HG03354 (cell line): ENCODE data around the gene NDUFB10.
"Not testable (repeated sequence)": the region's sequence is repeated elsewhere in the genome, so short reads cannot be mapped to it uniquely, and the experiment has no call there.

Source experiments
- ATAC-seq: cut with Tn5 transposase; IDR thresholded peaks from one replicate; pipeline ENCODE4 v1.9.1; 2021; ENCODE audit warnings: mild to moderate bottlenecking; ENCODE audit not compliant: unreplicated experiment, poor library complexity, severe bottlenecking

Gene NDUFB10

GRCh38 chr16:1944612-1945199 is 14.6 kb upstream of the NDUFB10 start:
- no peak for ATAC-seq

DNA sequence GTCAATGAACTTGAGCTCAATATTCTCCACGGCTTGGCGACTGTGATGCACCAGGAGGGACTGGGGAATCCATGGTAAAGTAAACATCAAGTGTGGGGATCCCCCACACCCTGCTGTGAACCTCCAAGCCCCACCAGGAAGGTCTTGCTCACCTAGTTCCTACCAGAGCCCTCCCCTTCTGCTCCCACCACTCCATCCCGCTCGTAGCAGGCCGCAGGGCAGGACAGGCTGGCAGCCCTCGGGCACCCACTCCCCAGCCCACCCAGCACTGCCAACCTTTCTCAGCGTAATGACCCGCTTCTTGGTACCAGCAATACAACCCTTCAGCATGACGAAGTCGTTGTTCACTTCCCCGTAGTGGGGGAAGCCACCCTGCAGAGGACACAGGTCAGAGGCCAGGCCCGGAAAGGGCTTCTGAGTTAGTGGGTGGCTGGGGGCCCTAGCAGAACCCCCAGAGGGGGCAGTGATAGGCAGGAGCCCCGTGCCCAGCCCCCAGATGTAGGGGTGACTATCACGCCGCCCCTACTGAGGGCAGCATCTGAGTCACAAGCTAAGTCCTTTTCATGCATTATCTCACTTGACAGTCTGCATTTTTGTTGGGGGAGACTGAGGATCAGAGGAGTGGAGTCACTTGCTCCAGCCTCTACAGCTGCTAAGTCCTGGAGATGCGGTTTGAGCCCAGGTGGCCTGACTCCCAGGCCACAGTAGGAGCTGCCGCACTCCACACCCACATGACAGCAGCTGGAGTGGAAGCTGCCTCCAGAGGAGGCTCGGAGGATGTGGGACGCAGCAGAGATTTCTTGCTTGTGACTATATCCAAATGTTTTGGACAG is 13.6 kb upstream of the NDUFB10 start:
- no peak for ATAC-seq

- ATAC-seq = no peak
Observed at GRCh38 chr16:1946495-1947368, 12.6 kb upstream of the NDUFB10 start.

DNA sequence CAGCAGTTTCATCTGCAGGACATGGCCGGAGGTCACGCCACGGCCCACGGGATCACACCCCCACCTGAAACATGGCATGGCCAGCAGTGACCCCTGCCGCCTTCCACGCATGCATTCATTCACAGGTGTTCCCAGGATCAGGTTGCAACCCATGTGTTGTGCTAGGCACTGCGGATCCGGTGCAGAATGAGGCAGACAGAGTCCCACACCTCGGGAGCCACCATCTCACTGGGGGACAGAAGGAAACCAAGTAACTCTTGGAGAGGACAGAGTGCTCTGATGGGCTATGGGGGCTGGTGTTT is 12.0 kb upstream of the NDUFB10 start:
- ATAC-seq = no peak

DNA sequence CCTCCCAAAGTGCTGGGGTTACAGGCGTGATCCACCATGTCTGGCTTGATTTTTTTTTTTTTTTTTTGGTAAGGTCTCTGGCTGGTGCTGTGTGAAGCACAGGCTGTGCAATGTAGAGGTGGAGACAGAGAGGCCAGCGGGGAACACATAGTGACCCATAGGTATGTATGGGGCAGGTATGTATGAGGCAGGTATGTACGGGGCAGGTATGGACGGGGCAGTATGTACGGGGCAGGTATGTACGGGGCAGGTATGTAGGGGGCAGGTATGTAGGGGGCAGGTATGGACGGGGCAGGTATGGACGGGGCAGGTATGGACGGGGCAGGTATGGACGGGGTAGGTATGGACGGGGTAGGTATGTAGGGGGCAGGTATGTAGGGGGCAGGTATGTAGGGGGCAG is 9.8 kb upstream of the NDUFB10 start:
- no peak for ATAC-seq

DNA sequence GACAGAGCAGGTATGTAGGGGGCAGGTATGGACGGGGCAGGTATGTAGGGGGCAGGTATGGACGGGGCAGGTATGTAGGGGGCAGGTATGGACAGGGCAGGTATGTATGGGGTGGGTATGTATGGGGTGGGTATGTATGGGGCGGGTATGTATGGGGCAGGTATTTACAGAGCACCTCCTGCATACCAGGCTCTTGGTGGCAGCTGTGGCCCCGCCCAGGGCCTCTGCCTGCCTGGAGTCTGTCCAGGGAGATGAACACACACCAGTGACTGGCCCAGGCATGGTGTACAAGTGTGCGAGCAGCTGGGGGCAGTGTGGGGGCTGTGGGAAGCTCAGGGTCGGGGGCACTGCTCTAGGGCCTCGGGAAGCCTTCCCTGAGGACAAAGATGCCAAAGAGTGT is 9.3 kb upstream of the NDUFB10 start:
- no peak for ATAC-seq

GRCh38 chr16:1950559-1950958 is 8.8 kb upstream of the NDUFB10 start:
- no peak for ATAC-seq

DNA sequence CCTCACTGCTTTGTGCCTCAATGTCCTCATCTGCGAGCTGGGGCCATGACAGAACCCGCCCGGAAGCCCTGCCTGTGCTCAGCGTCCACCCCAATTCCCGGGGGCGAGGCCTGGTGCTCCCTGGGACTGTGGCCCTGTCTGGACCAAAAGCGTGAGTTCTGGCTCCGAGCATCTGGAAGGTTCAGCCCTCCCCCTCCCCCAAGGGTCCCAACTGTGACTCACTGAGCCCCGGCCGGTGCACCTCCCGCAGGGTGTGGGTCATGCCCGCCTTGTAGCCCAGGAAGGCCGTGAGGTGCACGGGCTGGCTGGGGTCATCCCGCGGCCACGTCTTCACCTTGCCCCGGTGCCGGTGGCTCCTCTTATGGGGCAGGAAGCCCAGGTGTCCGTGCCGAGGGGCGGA is 5.6 kb upstream of the NDUFB10 start:
- no peak for ATAC-seq

DNA sequence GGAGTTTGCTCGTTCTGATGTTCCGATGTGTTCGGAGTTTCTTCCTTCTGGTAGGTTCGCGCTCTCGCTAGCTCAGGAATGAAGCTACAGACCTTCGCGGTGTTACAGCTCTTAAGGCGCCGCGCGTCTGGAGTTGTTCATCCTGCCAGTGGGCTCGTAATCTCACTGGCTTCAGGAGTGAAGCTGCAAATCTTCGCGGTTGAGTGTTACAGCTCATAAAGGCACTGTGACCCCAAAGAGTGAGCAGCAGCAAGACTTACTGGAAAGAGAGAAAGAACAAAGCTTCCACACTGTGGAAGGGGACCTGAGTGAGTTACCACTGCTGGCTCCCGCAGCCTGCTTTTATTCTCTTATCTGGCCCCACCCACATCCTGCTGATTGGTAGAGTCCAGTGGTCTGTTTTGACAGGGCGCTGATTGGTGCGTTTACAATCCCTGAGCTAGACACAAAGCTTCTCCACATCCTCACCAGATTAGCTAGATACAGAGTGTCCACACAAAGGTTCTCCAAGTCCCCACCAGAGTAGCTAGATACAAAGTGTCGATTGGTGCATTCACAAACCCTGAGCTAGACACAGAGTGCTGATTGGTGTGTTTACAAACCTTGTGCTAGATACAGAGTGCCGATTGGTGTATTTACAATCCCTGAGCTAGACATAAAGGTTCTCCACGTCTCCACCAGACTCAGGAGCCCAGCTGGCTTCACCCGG is 1.8 kb upstream of the NDUFB10 start:
- ATAC-seq = not testable (repeated sequence)

- not testable (repeated sequence) for ATAC-seq
Observed at GRCh38 chr16:1958143-1958491, 1.2 kb upstream of the NDUFB10 start.

GRCh38 chr16:1958715-1959268 is 546 bp upstream of the NDUFB10 start:
- peak; percentile 15 for ATAC-seq

DNA sequence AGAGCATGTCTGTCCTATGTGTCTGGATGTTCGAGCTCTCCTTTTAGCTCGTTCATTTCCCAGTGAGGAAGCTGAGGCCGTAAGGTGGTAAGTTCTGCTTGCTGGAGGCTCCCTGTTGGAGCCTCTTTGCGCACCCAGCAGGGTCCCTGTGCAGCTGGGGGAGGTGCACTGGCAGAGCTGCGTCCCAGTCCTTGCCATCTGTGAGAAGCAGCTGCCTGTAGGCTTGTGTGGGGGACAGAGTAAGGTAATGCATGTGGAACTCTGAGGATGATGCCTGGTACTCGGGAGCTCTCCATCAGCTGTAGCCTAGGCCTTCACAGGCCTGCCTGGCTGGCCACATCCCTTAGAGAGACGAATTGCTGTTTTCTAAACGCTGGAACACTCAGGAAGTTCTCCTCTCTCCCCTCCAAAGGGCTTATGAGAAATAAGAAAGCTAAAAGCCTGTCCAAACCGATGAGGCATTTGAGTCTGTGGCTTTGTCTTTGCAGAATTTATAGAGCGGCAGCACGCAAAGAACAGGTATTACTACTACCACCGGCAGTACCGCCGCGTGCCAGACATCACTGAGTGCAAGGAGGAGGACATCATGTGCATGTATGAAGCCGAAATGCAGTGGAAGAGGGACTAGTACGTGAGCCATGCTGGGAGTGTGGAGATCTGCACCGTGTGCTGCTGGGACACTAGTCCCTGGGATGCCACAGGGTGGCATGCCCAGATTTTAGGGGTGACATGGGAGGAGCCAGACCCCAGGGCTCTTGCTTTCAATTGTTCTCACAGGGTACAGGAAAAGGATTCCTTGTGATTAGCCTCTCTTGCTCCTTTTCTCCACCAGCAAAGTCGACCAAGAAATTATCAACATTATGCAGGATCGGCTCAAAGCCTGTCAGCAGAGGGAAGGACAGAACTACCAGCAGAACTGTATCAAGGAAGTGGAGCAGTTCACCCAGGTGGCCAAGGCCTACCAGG is 1.6 kb downstream of the NDUFB10 start:
- no peak for ATAC-seq

DNA sequence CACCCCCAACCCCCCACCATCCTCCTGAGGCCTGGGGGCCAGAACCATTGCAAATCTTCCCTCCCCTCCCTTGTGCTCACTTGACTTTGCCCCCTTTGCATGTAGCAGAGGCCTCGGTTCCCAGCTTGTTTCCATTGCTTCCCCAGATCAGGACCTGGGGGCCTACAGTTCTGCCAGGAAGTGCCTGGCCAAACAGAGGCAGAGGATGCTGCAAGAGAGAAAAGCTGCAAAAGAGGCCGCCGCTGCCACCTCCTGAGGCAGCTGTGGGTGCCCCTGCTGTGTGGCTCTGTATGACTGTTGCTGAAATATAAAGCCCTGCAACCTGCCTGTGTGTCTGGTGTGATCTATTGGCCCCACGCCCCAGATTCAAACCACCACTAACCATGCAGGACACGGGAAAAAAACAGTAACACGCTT is 2.3 kb downstream of the NDUFB10 start:
- ATAC-seq = no peak

GRCh38 chr16:1962161-1963153 is 3.1 kb downstream of the NDUFB10 start:
- ATAC-seq = not testable (repeated sequence)

DNA sequence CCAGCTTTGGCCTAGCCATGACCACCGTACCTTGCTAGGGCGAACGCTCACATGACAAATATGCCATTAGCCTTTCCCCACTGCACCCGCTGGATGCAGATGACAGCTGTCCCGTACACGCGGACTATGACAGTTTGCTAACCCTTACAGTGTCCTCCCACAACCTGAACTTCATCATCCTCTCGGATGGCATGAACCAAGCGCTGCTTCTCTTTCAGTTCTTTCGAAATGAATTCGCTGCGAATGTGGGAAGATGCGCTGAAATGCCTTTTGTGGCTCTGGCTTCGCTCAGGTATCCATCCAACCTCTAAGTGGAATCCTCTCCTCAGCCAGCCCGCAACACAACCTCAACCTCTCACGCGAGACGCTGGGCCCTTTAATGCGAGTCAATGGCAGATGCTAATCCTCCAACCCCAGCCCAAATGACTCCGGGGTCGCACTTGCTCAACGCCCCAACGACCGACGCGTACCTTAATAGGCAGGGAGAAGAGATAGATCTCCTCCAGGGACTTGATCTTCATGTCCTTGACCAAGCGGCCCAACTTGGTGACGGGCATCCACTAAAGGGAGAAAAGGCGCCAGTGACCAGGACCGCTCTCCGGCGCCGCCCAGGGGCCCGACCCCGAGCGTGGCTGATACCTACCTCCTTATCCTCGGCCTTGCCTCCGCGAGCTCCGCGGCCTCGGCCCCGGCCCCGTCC is 4.6 kb downstream of the NDUFB10 start:
- peak; percentile 10 for ATAC-seq

GRCh38 chr16:1964506-1965395 is 5.4 kb downstream of the NDUFB10 start, which contains the start of gene RPS2:
Gene RPS2, minus strand, starts transcription at chr16:1964826. Its CDS starts 201 bp downstream, at chr16:1964625.
- ATAC-seq = peak; percentile 89
